Embryonic facial prominence (tissue), 1 donor: ENCODE measurements around the gene SMIM30.
"Not testable (repeated sequence)": the region's sequence is repeated elsewhere in the genome, so short reads cannot be mapped to it uniquely, and the experiment has no call there.

Experiments
- DNase-seq: peaks from one replicate; pipeline ENCODE4 v3.0.0-alpha.2; 2016; ENCODE audit errors: extremely low spot score

Gene SMIM30

GRCh38 chr7:113118074-113118959 lies at the start of gene SMIM30:
Gene SMIM30, minus strand, starts transcription at chr7:113118554. Its CDS starts 976 bp downstream, at chr7:113117578.
- peak; percentile 88 for DNase-seq

- DNase-seq, result not testable (repeated sequence)
Observed at GRCh38 chr7:113166176-113166575, 47.8 kb upstream of the SMIM30 start.

GRCh38 chr7:113161050-113161449 lies 42.7 kb upstream of the SMIM30 start:
- no peak for DNase-seq

GRCh38 chr7:113159746-113160339 lies 41.5 kb upstream of the SMIM30 start:
- no peak for DNase-seq

GRCh38 chr7:113158756-113159155 lies 40.4 kb upstream of the SMIM30 start:
- DNase-seq, result no peak

- no peak for DNase-seq
Observed at GRCh38 chr7:113154117-113154516, 35.8 kb upstream of the SMIM30 start.

- DNase-seq, result no peak
Observed at GRCh38 chr7:113144817-113145216, 26.5 kb upstream of the SMIM30 start.

GRCh38 chr7:113143486-113144257 lies 25.3 kb upstream of the SMIM30 start:
- DNase-seq, result no peak

- no peak for DNase-seq
Observed at GRCh38 chr7:113142385-113143119, 24.2 kb upstream of the SMIM30 start.

- no peak for DNase-seq
Observed at GRCh38 chr7:113141803-113142202, 23.4 kb upstream of the SMIM30 start.

GRCh38 chr7:113140956-113141355 lies 22.6 kb upstream of the SMIM30 start:
- DNase-seq, result no peak

GRCh38 chr7:113137241-113137640 lies 18.9 kb upstream of the SMIM30 start:
- DNase-seq, result no peak

- DNase-seq, result no peak
Observed at GRCh38 chr7:113134025-113134424, 15.7 kb upstream of the SMIM30 start.

- no peak for DNase-seq
Observed at GRCh38 chr7:113131367-113131766, 13.0 kb upstream of the SMIM30 start.

- no peak for DNase-seq
Observed at GRCh38 chr7:113128031-113128430, 9.7 kb upstream of the SMIM30 start.

GRCh38 chr7:113125728-113126127 lies 7.4 kb upstream of the SMIM30 start:
- DNase-seq, result no peak

- no peak for DNase-seq
Observed at GRCh38 chr7:113122744-113123143, 4.4 kb upstream of the SMIM30 start.

GRCh38 chr7:113120647-113121046 lies 2.3 kb upstream of the SMIM30 start:
- DNase-seq, result no peak

GRCh38 chr7:113119429-113119828 lies 1.1 kb upstream of the SMIM30 start:
- no peak for DNase-seq

- not testable (repeated sequence) for DNase-seq
Observed at GRCh38 chr7:113117374-113117774, 980 bp downstream of the SMIM30 start.

GRCh38 chr7:113113912-113114311 lies 4.4 kb downstream of the SMIM30 start:
- no peak for DNase-seq

GRCh38 chr7:113109718-113110117 lies 8.6 kb downstream of the SMIM30 start:
- DNase-seq, result no peak
